IPS-18c (cell line): ENCODE results near the gene BTBD2.

Experiments used
- H3K4me3 ChIP-seq: 2 replicates; pipeline ENCODE4 v1.7.0; 2013; ENCODE audit warnings: low read depth, mild to moderate bottlenecking, low read length, moderate library complexity; ENCODE audit not compliant: insufficient read depth
- H3K9me3 ChIP-seq: one replicate; pipeline ENCODE4 v1.6.1; 2013; ENCODE audit warnings: mild to moderate bottlenecking, low read length, moderate library complexity; ENCODE audit not compliant: control insufficient read depth, insufficient read depth

Gene BTBD2

GRCh38 chr19:1959928-1960589, 55.5 kb downstream of the BTBD2 start:
- Histone ChIP-seq H3K9me3 (no peaks in the 10 kb centered on the region), H3K4me3 (no peak overlapping the region)

- Histone ChIP-seq H3K4me3 (no peak overlapping the region), H3K9me3 (no peaks in the 10 kb centered on the region)
Measured at GRCh38 chr19:1957562-1958248, 57.8 kb downstream of the BTBD2 start.

GRCh38 chr19:1956868-1957492, 58.5 kb downstream of the BTBD2 start:
- no peak overlapping the region for H3K4me3 ChIP-seq

GRCh38 chr19:1956122-1956494, 59.4 kb downstream of the BTBD2 start:
- H3K4me3 ChIP-seq: no peak overlapping the region
- H3K9me3 ChIP-seq: no peaks in the 10 kb centered on the region

More at GRCh38 chr19:1956868-1957492, 58.5 kb downstream of the BTBD2 start:
- H3K9me3 ChIP-seq: no peaks in the 10 kb centered on the region

GRCh38 chr19:1955171-1956121, 60.1 kb downstream of the BTBD2 start:
- Histone ChIP-seq H3K9me3 (no peaks in the 10 kb centered on the region), H3K4me3 (no peak overlapping the region)

- H3K9me3 ChIP-seq: no peaks in the 10 kb centered on the region
- H3K4me3 ChIP-seq: no peak overlapping the region
Measured at GRCh38 chr19:1954532-1954933, 61.0 kb downstream of the BTBD2 start.

- no peaks in the 10 kb centered on the region for H3K9me3 ChIP-seq
- no peak overlapping the region for H3K4me3 ChIP-seq
Measured at GRCh38 chr19:1953441-1954094, 61.9 kb downstream of the BTBD2 start.

GRCh38 chr19:1953037-1953436, 62.5 kb downstream of the BTBD2 start:
- Histone ChIP-seq H3K4me3 (no peak overlapping the region), H3K9me3 (no peaks in the 10 kb centered on the region)

GRCh38 chr19:1952635-1953034, 62.9 kb downstream of the BTBD2 start:
- H3K4me3 ChIP-seq: no peak overlapping the region

GRCh38 chr19:1950640-1951039, 64.9 kb downstream of the BTBD2 start:
- no peak overlapping the region for H3K4me3 ChIP-seq
- no peaks in the 10 kb centered on the region for H3K9me3 ChIP-seq

More at GRCh38 chr19:1952635-1953034, 62.9 kb downstream of the BTBD2 start:
- no peaks in the 10 kb centered on the region for H3K9me3 ChIP-seq

- no peak overlapping the region for H3K4me3 ChIP-seq
- H3K9me3 ChIP-seq: no peaks in the 10 kb centered on the region
Measured at GRCh38 chr19:1949304-1950101, 66.0 kb downstream of the BTBD2 start.

- Histone ChIP-seq H3K9me3 (peaks cover 2% of the 10 kb centered on the region), H3K4me3 (no peak overlapping the region)
Measured at GRCh38 chr19:1947651-1948209, 67.8 kb downstream of the BTBD2 start.

- Histone ChIP-seq H3K4me3 (no peak overlapping the region), H3K9me3 (peaks cover 2% of the 10 kb centered on the region)
Measured at GRCh38 chr19:1945899-1946298, 69.6 kb downstream of the BTBD2 start.

- Histone ChIP-seq H3K9me3 (peaks cover 2% of the 10 kb centered on the region), H3K4me3 (no peak overlapping the region)
Measured at GRCh38 chr19:1944916-1945561, 70.5 kb downstream of the BTBD2 start.

GRCh38 chr19:1944088-1944915, 71.2 kb downstream of the BTBD2 start:
- Histone ChIP-seq H3K4me3 (no peak overlapping the region), H3K9me3 (peaks cover 2% of the 10 kb centered on the region)
